Stomach (tissue), 4 donors: ENCODE measurements around the gene EPC1.

ENCODE experiments used
- CTCF ChIP-seq, 7 experiments: fragments of 450-650 bp in 4 of 7; fragments of 200-600 bp in 3 of 7; sonication (generic) in 3 of 7; IDR thresholded peaks; one replicate each; pipeline ENCODE4 v1.5.1; 2016 to 2019; ENCODE audit warnings: antibody characterized with exemption in 7 of 7, control low read depth in 2 of 7, mild to moderate bottlenecking in 1 of 7
- EP300 ChIP-seq: sonication (generic); formaldehyde crosslinking; IDR thresholded peaks from one replicate; pipeline ENCODE4 v1.6.1; 2017; ENCODE audit warnings: antibody characterized with exemption
- POLR2AphosphoS5 ChIP-seq, 3 donors: sonication (generic); formaldehyde crosslinking; IDR thresholded peaks; one replicate each; pipeline ENCODE4 v1.6.1; 2016; ENCODE audit warnings: antibody characterized with exemption in 3 of 3

GRCh38 chr10:32362571-32362970, 15.6 kb upstream of the EPC1 start:
- TF ChIP-seq CTCF (IDR thresholded peaks at IDR 0.05) (no peak), POLR2AphosphoS5 (IDR thresholded peaks at IDR 0.05) (no peak), EP300 (no peak)
